HepG2 (cell line): Measurements from ENCODE around the gene THSD8. TPM values are rescaled to one million over a fixed set of nuclear protein-coding genes. Genes with fewer than 3 reads are reported as not detected.

ENCODE experiments used
- CCDC6 ChIP-seq: sonication (generic); formaldehyde crosslinking; IDR thresholded peaks from 2 replicates; pipeline ENCODE4 v1.8.1; 2022; ENCODE audit warnings: mild to moderate bottlenecking, missing genetic modification reagents, moderate library complexity
- DDIT3 ChIP-seq: sonication (generic); formaldehyde crosslinking; IDR thresholded peaks from 2 replicates; pipeline ENCODE4 v1.4.0; 2020; ENCODE audit warnings: mild to moderate bottlenecking, missing genetic modification reagents
- DR1 ChIP-seq: sonication (generic); formaldehyde crosslinking; IDR thresholded peaks from 2 replicates; pipeline ENCODE4 v1.8.0; 2021; ENCODE audit warnings: mild to moderate bottlenecking, missing genetic modification reagents, inconsistent platforms
- HDAC6 ChIP-seq: fragments of 200-600 bp; sonication (generic); IDR thresholded peaks from 2 replicates; pipeline ENCODE4 v1.7.0; 2017; ENCODE audit warnings: mild to moderate bottlenecking, antibody characterized with exemption, low read length, low read depth
- KLF6 ChIP-seq: IDR thresholded peaks from 2 replicates; pipeline ENCODE4 v1.8.0; 2016; ENCODE audit warnings: missing biosample characterization, missing genetic modification reagents
- MED13 ChIP-seq: sonication (generic); formaldehyde crosslinking; IDR thresholded peaks from 2 replicates; pipeline ENCODE4 v1.5.0; 2020; ENCODE audit warnings: missing genetic modification reagents
- RFXAP ChIP-seq: sonication (generic); formaldehyde crosslinking; IDR thresholded peaks from 2 replicates; pipeline ENCODE4 v1.4.0; 2020; ENCODE audit warnings: missing genetic modification reagents, borderline replicate concordance
- RORA ChIP-seq: sonication (generic); formaldehyde crosslinking; IDR thresholded peaks from 2 replicates; pipeline ENCODE4 v1.5.0; 2020; ENCODE audit warnings: mild to moderate bottlenecking, missing genetic modification reagents, moderate library complexity
- SETDB1 ChIP-seq: sonication (generic); formaldehyde crosslinking; IDR thresholded peaks from 2 replicates; pipeline ENCODE4 v1.5.1; 2020; ENCODE audit warnings: missing genetic modification reagents, mild to moderate bottlenecking, borderline replicate concordance
- SOX13 ChIP-seq, 3 experiments: fragments of 450-650 bp in 1 of 3; sonication (generic) in 1 of 3; formaldehyde crosslinking in 1 of 3; IDR thresholded peaks in 2 of 3; conservative IDR thresholded peaks in 1 of 3; 2 replicates each; pipeline versions ENCODE4 v1.5.0 to v1.6.1; 2016 to 2020; ENCODE audit warnings: antibody characterized with exemption in 1 of 3, mild to moderate bottlenecking in 1 of 3, missing compliant biosample characterization in 1 of 3, missing genetic modification reagents in 1 of 3, moderate library complexity in 1 of 3
- SPEN ChIP-seq: sonication (generic); formaldehyde crosslinking; IDR thresholded peaks from 2 replicates; pipeline ENCODE4 v1.5.1; 2020; ENCODE audit warnings: low read depth, mild to moderate bottlenecking, missing genetic modification reagents
- TBX2 ChIP-seq: sonication (generic); formaldehyde crosslinking; IDR thresholded peaks from 2 replicates; pipeline ENCODE4 v1.5.0; 2020; ENCODE audit warnings: missing genetic modification reagents, mild to moderate bottlenecking, borderline replicate concordance
- TRIM24 ChIP-seq: sonication (generic); formaldehyde crosslinking; IDR thresholded peaks from 2 replicates; pipeline ENCODE4 v1.8.0; 2022; ENCODE audit warnings: mild to moderate bottlenecking, missing genetic modification reagents
- ZFP36L1 ChIP-seq: sonication (generic); formaldehyde crosslinking; IDR thresholded peaks from 2 replicates; pipeline ENCODE4 v1.8.0; 2022; ENCODE audit warnings: mild to moderate bottlenecking, missing genetic modification reagents, moderate library complexity
- ZNF329 ChIP-seq: sonication (generic); formaldehyde crosslinking; IDR thresholded peaks from 2 replicates; pipeline ENCODE4 v1.9.0; 2021; ENCODE audit warnings: low read depth, mild to moderate bottlenecking, missing genetic modification reagents
- ZNF556 ChIP-seq: sonication (generic); formaldehyde crosslinking; IDR thresholded peaks from 2 replicates; pipeline ENCODE4 v1.4.0; 2020; ENCODE audit warnings: mild to moderate bottlenecking, missing genetic modification reagents, borderline replicate concordance
- ZNF747 ChIP-seq: sonication (generic); formaldehyde crosslinking; IDR thresholded peaks from 2 replicates; pipeline ENCODE4 v1.8.1; 2023; ENCODE audit warnings: missing genetic modification reagents, mild to moderate bottlenecking, borderline replicate concordance
- polyA plus RNA-seq, 8 experiments: library from polyadenylated mRNA; depleted of rRNA in 3 of 8; stranded (reverse) in 7 of 8; unstranded in 1 of 8; fragments of >200 nt; fragmentation: Illumina TruSeq in 4 of 8; extraction: Trizol in 4 of 8; gene quantifications; 2 replicates each; pipeline versions ENCODE4 v1.2.1 to v1.2.3, GENCODE V29; 2011 to 2016; ENCODE audit warnings: low read depth in 4 of 8, missing spikeins in 1 of 8, mixed read lengths in 1 of 8; ENCODE audit not compliant: insufficient read depth in 1 of 8
- total RNA-seq, 5 experiments: library from RNA; depleted of rRNA; stranded (reverse); fragments of >200 nt; fragmentation: Illumina TruSeq; extraction: Trizol; gene quantifications; 2 replicates each; pipeline ENCODE4 v1.2.3, GENCODE V29; 2016; ENCODE audit warnings: low read depth in 1 of 5
- TF ChIP-seq, protein P1 (sequence below): sonication (generic); formaldehyde crosslinking; IDR thresholded peaks from 2 replicates; pipeline ENCODE4 v1.4.0; 2020; ENCODE audit warnings: low read depth, mild to moderate bottlenecking, missing genetic modification reagents
- TF ChIP-seq, protein P2 (sequence below): sonication (generic); formaldehyde crosslinking; IDR thresholded peaks from 2 replicates; pipeline ENCODE4 v1.8.0; 2022; ENCODE audit warnings: mild to moderate bottlenecking, missing genetic modification reagents, moderate library complexity
- TF ChIP-seq, protein P3 (sequence below): sonication (generic); formaldehyde crosslinking; IDR thresholded peaks from 2 replicates; pipeline ENCODE4 v1.4.0; 2020; ENCODE audit warnings: missing genetic modification reagents

THSD8 gene
- total and polyA plus RNA-seq, 2 of the 13 experiments (the other 11 are each of a cell fraction or from before 2014, with no cell fraction given): 4.8 to 14.9 TPM

GRCh38 chr19:12792051-12792852, 9.6 kb upstream of the THSD8 start (continued):
- no peak for TF ChIP-seq KLF6 (CRISPR knock-in tag)
- TF ChIP-seq DR1: peak; percentile 32; the same call in 1 of the 2 replicates
- TF ChIP-seq ZFP36L1 (CRISPR knock-in tag): 0 out of 2 replicates have a peak, but pooled peaks have one; percentile 64
- TF ChIP-seq MED13: no peak
- peak; percentile 58 for TF ChIP-seq CCDC6 (CRISPR knock-in tag)
- peak; percentile 59; the same call in 1 of the 2 replicates for TF ChIP-seq ZNF747 (CRISPR knock-in tag)
- no peak for TF ChIP-seq DDIT3 (CRISPR knock-in tag)
- peak; percentile 52; the same call in 1 of the 2 replicates for TF ChIP-seq TBX2 (CRISPR knock-in tag)
- no peak for TF ChIP-seq RORA (CRISPR knock-in tag)
- TF ChIP-seq, protein P1, sequence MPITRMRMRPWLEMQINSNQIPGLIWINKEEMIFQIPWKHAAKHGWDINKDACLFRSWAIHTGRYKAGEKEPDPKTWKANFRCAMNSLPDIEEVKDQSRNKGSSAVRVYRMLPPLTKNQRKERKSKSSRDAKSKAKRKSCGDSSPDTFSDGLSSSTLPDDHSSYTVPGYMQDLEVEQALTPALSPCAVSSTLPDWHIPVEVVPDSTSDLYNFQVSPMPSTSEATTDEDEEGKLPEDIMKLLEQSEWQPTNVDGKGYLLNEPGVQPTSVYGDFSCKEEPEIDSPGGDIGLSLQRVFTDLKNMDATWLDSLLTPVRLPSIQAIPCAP (CRISPR knock-in tag): no peak
- no peak for TF ChIP-seq SETDB1 (CRISPR knock-in tag)
- peak; percentile 14; the same call in 1 of the 2 replicates for TF ChIP-seq RFXAP (CRISPR knock-in tag)
- TF ChIP-seq, protein P2, sequence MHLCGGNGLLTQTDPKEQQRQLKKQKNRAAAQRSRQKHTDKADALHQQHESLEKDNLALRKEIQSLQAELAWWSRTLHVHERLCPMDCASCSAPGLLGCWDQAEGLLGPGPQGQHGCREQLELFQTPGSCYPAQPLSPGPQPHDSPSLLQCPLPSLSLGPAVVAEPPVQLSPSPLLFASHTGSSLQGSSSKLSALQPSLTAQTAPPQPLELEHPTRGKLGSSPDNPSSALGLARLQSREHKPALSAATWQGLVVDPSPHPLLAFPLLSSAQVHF (CRISPR knock-in tag): no peak
- no peak for TF ChIP-seq SOX13 (IDR thresholded peaks at IDR 0.05)
- TF ChIP-seq SOX13 (CRISPR knock-in tag; conservative IDR thresholded peaks at IDR 0.05 in 1 of 2, IDR thresholded peaks at IDR 0.05 in 1 of 2): peak in 1 of 2 experiments; percentile 8; a peak in 1 of 4 replicates
- TF ChIP-seq, protein P3, sequence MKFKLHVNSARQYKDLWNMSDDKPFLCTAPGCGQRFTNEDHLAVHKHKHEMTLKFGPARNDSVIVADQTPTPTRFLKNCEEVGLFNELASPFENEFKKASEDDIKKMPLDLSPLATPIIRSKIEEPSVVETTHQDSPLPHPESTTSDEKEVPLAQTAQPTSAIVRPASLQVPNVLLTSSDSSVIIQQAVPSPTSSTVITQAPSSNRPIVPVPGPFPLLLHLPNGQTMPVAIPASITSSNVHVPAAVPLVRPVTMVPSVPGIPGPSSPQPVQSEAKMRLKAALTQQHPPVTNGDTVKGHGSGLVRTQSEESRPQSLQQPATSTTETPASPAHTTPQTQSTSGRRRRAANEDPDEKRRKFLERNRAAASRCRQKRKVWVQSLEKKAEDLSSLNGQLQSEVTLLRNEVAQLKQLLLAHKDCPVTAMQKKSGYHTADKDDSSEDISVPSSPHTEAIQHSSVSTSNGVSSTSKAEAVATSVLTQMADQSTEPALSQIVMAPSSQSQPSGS (CRISPR knock-in tag): no peak
- no peak for TF ChIP-seq TRIM24 (CRISPR knock-in tag)
- peak; percentile 69 for TF ChIP-seq SPEN
- TF ChIP-seq ZNF556: no peak
- no peak for TF ChIP-seq HDAC6
- TF ChIP-seq ZNF329 (CRISPR knock-in tag): no peak
